NCI-H2107 treated with DMSO at 0.1 percent for 48 hours (cell line): Measurements from ENCODE around the gene MAN1C1.

Source experiments
- DNase-seq: peaks from one replicate; lab custom pipeline; 2025; ENCODE audit not compliant: unreplicated experiment; lab: John Stamatoyannopoulos, UW

MAN1C1 gene

GRCh38 chr1:25832336-25833037, 215.9 kb downstream of the MAN1C1 start:
- DNase-seq = no peak

- DNase-seq = no peak
Observed at GRCh38 chr1:25833158-25833557, 216.6 kb downstream of the MAN1C1 start.
